Mammary microvascular endothelial cell (primary cell): ENCODE measurements around the gene CDK5R2. TPM values are rescaled to one million over a fixed set of nuclear protein-coding genes. Genes with fewer than 3 reads are reported as not detected.

ENCODE experiments used
- total RNA-seq: library from RNA; depleted of rRNA; stranded (reverse); fragments of >200 nt; gene quantifications from 2 replicates; pipeline ENCODE4 v1.2.3, GENCODE V29; 2015

CDK5R2 gene
- total RNA-seq: not detected in 2 replicates

DNA sequence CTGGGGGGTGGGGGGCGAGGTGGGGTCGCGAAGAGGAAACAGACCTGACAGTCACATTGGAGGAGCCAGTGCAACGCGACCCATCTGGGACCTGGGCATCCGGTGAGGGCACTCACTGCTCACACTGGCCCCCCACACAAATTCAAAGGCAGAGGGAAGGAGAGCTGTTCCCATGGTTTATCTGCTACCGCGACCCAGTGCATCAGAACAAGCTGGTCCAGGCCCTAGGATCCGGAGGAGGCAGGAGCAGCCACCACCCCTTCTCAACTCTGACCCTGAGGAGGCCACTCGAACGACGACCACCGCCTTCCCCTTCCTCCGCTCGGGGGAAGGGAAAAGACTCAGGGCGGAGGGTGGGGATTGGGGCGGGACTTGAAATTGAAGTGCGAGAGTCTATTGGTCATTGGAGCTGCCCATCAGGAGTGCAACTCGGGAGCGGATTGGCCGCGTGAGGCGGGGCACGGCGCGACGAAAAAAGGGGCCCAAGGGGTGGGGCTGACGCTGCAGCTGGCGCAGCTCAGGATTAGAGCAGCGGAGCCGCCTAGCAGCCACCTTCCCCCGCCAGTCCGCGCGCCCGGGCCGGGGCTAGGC lies at the start of gene CDK5R2:
Gene CDK5R2 (plus strand): TSS at position 526 of the 591 bp plus-strand sequence. CDS start 155 bp downstream, outside the sequence.

GRCh38 chr2:218985021-218985324 lies 25.5 kb downstream of the CDK5R2 start, which contains the start of gene FEV:
Gene FEV, minus strand, starts transcription at chr2:218985184. Its CDS starts 109 bp downstream, at chr2:218985075.

DNA sequence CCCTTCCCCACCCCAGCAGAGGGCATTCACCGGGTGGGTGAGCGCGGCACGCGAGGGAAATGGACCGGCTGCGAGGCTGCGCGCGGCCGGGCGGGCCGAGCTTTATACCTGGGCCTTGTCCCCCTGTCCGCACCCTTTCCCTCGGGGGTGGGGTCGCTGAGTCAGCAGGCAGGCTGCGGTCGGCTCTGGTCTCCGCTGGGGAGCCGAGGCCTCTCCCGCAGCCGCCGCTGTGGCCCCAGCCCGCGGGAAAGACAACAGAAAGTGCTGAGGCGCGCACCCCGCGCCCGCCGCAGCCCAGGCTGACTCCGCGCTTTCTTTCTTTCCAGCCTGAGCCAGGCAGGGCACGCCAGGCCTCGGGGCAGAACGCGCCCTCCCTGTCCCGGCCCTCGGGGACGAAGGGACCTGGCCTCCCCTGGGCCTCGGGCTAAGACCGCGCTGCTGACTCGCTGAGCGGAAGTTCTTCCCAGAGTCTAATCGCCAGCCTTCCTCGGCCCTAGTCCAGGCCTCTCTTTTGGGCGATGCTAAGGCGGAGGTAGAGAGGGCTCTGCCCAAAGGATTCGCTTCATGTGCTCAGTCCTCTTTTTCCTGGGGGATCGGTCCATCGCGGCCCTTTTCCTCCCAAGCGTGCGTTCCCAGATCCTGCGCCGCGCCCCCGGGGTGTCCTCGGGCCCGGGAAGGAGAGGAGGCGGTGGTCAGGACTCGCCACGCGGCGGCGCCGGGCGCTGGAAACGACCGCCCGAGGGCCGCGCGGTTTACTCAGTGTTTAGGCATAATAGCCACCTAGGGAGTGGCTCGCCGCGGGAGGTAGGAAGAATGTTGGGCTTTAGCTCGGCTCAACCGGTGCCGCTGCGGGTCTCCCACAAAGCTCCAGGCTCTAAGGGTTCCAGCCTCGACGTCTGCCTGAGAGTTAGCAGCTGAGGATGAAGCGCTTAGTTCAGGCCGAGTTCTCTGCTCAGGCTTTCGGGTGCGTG lies 34.2 kb downstream of the CDK5R2 start, which contains the start of gene CRYBA2:
Gene CRYBA2 (minus strand): TSS at position 78 of the 971 bp plus-strand sequence. CDS start 246 bp downstream, outside the sequence.

Other genes with a start within 250 kb of the CDK5R2 start
- gene TTLL4, start 248.8 kb upstream of the CDK5R2 start, total RNA-seq: 13.9 and 17.5 TPM in 2 replicates
- 6.4 and 7.4 TPM in 2 replicates for gene CYP27A1, start 177.5 kb upstream of the CDK5R2 start, total RNA-seq
- gene PRKAG3, start 127.9 kb upstream of the CDK5R2 start, total RNA-seq: not detected in 2 replicates
- not detected in 2 replicates for gene WNT6, start 99.9 kb upstream of the CDK5R2 start, total RNA-seq
- gene WNT10A, start 78.8 kb upstream of the CDK5R2 start, total RNA-seq: not detected in 2 replicates
- not detected in 2 replicates for gene FEV, start 25.5 kb downstream of the CDK5R2 start, total RNA-seq
- gene CRYBA2, start 33.8 kb downstream of the CDK5R2 start, total RNA-seq: not detected in 2 replicates
- gene CFAP65, start 81.8 kb downstream of the CDK5R2 start, total RNA-seq: not detected in 2 replicates
- not detected in 2 replicates for gene IHH, start 101.3 kb downstream of the CDK5R2 start, total RNA-seq
- 16.9 and 18.3 TPM in 2 replicates for gene NHEJ1, start 201.1 kb downstream of the CDK5R2 start, total RNA-seq
- 0.60 and 0.79 TPM in 2 replicates for gene SLC23A3, start 210.4 kb downstream of the CDK5R2 start, total RNA-seq
- gene CNPPD1, start 217.3 kb downstream of the CDK5R2 start, total RNA-seq: 35.3 and 37.0 TPM in 2 replicates
- gene RETREG2, start 218.6 kb downstream of the CDK5R2 start, total RNA-seq: 43.6 and 44.4 TPM in 2 replicates
- gene ZFAND2B, start 247.1 kb downstream of the CDK5R2 start, total RNA-seq: 24.4 and 30.4 TPM in 2 replicates